ENCODE results near the gene MED28.

GRCh38 chr4:17589355-17589754, 25.1 kb upstream of the MED28 start:
- TF ChIP-seq CTCF (optimal IDR thresholded peaks at IDR 0.05 in 1 of 3, IDR thresholded peaks at IDR 0.05 in 1 of 3, conservative IDR thresholded peaks at IDR 0.05 in 1 of 3; ENCODE audit: extremely low read depth in 1 of 3, insufficient read depth in 2 of 3, low read length in 3 of 3): no peak
- TF ChIP-seq EZH2 (IDR thresholded peaks at IDR 0.05; ENCODE audit: low read length): no peak

All from keratinocyte (primary cell).